ENCODE results near the gene METTL18. TPM values are rescaled to one million over a fixed set of nuclear protein-coding genes. Genes with fewer than 3 reads are reported as not detected.

The METTL18 gene
- total RNA-seq, 1 donor from 2014 or later, result 8.8 TPM

GRCh38 chr1:169796274-169796810, 1.6 kb upstream of the METTL18 start:
- no peak for DNase-seq (ENCODE audit: low read depth)
- H3K4me3 ChIP-seq (ENCODE audit: low read depth, low read length), result no peak overlapping the region
- TF ChIP-seq CTCF (IDR thresholded peaks at IDR 0.05; ENCODE audit: insufficient read depth, low read length, poor library complexity, severe bottlenecking), result no peak

GRCh38 chr1:169795687-169796086, 980 bp upstream of the METTL18 start:
- no peak for TF ChIP-seq CTCF (IDR thresholded peaks at IDR 0.05; ENCODE audit: insufficient read depth, low read length, poor library complexity, severe bottlenecking)
- peak overlapping the region; percentile 93 for H3K4me3 ChIP-seq (ENCODE audit: low read depth, low read length)
- H3K27me3 ChIP-seq (ENCODE audit: control insufficient read depth, insufficient read depth, low read length), result no peaks in the 10 kb centered on the region
- DNase-seq (ENCODE audit: low read depth), result no peak
- H3K36me3 ChIP-seq (ENCODE audit: control insufficient read depth, insufficient read depth, low read length), result peaks cover 1% of the 10 kb centered on the region

More at GRCh38 chr1:169796274-169796810, 1.6 kb upstream of the METTL18 start:
- Histone ChIP-seq H3K36me3 (ENCODE audit: control insufficient read depth, insufficient read depth, low read length) (peaks cover 1% of the 10 kb centered on the region), H3K27me3 (ENCODE audit: control insufficient read depth, insufficient read depth, low read length) (no peaks in the 10 kb centered on the region)

GRCh38 chr1:169793730-169794129, 977 bp downstream of the METTL18 start:
- DNase-seq (ENCODE audit: low read depth), result no peak
- H3K4me3 ChIP-seq (ENCODE audit: low read depth, low read length), result peak overlapping the region; percentile 93
- no peaks in the 10 kb centered on the region for H3K36me3 ChIP-seq (ENCODE audit: control insufficient read depth, insufficient read depth, low read length)
- no peaks in the 10 kb centered on the region for H3K27me3 ChIP-seq (ENCODE audit: control insufficient read depth, insufficient read depth, low read length)
- TF ChIP-seq CTCF (IDR thresholded peaks at IDR 0.05; ENCODE audit: insufficient read depth, low read length, poor library complexity, severe bottlenecking), result no peak

- no peak for DNase-seq (ENCODE audit: low read depth)
- Histone ChIP-seq H3K36me3 (ENCODE audit: control insufficient read depth, insufficient read depth, low read length) (no peaks in the 10 kb centered on the region), H3K4me3 (ENCODE audit: low read depth, low read length) (no peak overlapping the region), H3K27me3 (ENCODE audit: control insufficient read depth, insufficient read depth, low read length) (no peaks in the 10 kb centered on the region)
- no peak for TF ChIP-seq CTCF (IDR thresholded peaks at IDR 0.05; ENCODE audit: insufficient read depth, low read length, poor library complexity, severe bottlenecking)
Observed at GRCh38 chr1:169788402-169788801, 6.3 kb downstream of the METTL18 start.

GRCh38 chr1:169786974-169787373, 7.7 kb downstream of the METTL18 start:
- no peak for TF ChIP-seq CTCF (IDR thresholded peaks at IDR 0.05; ENCODE audit: insufficient read depth, low read length, poor library complexity, severe bottlenecking)
- no peak for DNase-seq (ENCODE audit: low read depth)
- Histone ChIP-seq H3K36me3 (ENCODE audit: control insufficient read depth, insufficient read depth, low read length) (no peaks in the 10 kb centered on the region), H3K27me3 (ENCODE audit: control insufficient read depth, insufficient read depth, low read length) (no peaks in the 10 kb centered on the region), H3K4me3 (ENCODE audit: low read depth, low read length) (no peak overlapping the region)

- Histone ChIP-seq H3K4me3 (ENCODE audit: low read depth, low read length) (no peak overlapping the region), H3K36me3 (ENCODE audit: control insufficient read depth, insufficient read depth, low read length) (no peaks in the 10 kb centered on the region), H3K27me3 (ENCODE audit: control insufficient read depth, insufficient read depth, low read length) (no peaks in the 10 kb centered on the region)
- DNase-seq (ENCODE audit: low read depth), result no peak
- TF ChIP-seq CTCF (IDR thresholded peaks at IDR 0.05; ENCODE audit: insufficient read depth, low read length, poor library complexity, severe bottlenecking), result no peak
Observed at GRCh38 chr1:169785267-169785666, 9.4 kb downstream of the METTL18 start.
